NCI-H526 (cell line): Measurements from ENCODE around the gene ZFP36L1.

Source experiments
- DNase-seq, 2 experiments: peaks; one replicate each; lab custom pipeline; 2025; lab: John Stamatoyannopoulos, UW

Gene ZFP36L1

GRCh38 chr14:68762953-68763764, 29.7 kb downstream of the ZFP36L1 start:
- no peak for DNase-seq

- DNase-seq: no peak
These were observed 31.5 kb downstream of the ZFP36L1 start for GRCh38 chr14:68761391-68761790.

DNA sequence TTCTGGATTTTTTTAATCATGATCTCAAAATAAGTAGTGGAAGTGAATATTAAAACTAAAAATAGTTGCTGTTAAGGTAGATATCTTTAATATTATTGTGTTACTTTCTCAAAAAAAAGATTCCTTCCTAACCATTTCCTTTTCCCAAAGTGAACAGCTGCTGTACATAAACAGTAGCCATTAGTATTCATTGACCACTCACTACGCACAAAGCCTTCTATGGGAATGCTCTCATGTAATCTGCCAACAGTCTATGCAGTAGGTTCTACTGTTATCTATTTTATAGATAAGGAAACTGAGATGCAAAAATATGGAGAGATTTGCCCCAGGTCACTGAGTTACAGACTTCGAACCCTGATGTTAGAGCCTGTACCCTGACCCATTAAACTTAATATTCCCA, 32.1 kb downstream of the ZFP36L1 start:
- DNase-seq: no peak

DNA sequence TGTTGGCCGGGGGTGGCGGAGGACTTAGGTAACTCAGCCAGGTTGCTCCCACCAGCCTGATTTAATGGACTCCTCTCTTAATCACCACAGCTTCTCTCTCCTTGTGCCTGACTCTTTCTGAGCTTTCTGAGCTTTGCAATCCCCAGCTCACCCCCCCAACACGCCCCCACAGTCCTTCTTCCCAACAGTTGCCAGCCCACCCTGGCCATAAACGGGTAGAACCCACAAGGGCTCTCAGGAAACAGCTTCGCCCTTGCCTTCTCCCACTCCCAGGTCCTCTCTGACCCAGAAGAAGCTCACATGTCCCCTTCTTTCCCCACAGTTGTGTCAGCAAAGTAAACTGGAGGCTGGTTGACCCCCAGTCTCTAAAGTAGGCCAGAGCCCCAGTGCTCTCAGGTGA, 32.9 kb downstream of the ZFP36L1 start:
- DNase-seq: no peak

- DNase-seq: no peak
These were observed 33.8 kb downstream of the ZFP36L1 start for GRCh38 chr14:68759017-68759560.

- no peak for DNase-seq
These were observed 34.6 kb downstream of the ZFP36L1 start for GRCh38 chr14:68758301-68758700.

GRCh38 chr14:68757618-68758081, 35.2 kb downstream of the ZFP36L1 start:
- DNase-seq: no peak

DNA sequence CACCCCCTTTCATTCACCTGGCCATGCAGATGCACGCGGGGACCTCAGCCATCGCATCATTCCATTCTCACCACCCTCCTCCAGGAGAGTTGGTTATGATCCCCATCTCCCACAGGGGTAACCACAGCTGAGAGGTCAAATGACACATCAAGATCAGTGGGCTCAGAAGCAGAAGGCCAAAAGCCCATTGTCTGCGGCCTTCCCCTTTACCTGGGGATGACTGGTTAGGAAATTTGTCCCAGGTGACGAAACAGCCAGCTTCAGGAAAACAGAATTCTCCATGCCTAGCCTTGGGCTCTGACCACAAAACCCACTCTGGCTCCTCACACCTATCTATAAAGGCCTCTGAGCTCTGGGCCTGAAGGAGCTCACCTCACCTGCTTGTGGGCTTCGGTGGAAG, 36.1 kb downstream of the ZFP36L1 start:
- DNase-seq: no peak

GRCh38 chr14:68756000-68756481, 36.8 kb downstream of the ZFP36L1 start:
- no peak for DNase-seq

DNA sequence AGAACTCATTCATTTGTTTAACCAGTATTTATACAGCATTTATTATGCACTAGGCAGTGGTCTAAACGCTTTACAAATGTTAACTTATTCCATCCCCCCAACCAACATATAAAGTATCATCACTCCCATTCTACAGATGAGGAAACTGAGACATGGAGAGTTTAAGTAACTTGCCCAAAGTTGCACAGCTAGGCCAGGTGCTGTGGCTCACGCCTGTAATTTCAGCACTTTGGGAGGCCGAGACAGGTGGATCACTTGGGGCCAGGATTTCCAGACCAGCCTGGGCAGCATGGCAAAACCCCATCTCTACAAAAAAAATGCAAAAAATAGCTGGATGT, 37.9 kb downstream of the ZFP36L1 start:
- no peak for DNase-seq

DNA sequence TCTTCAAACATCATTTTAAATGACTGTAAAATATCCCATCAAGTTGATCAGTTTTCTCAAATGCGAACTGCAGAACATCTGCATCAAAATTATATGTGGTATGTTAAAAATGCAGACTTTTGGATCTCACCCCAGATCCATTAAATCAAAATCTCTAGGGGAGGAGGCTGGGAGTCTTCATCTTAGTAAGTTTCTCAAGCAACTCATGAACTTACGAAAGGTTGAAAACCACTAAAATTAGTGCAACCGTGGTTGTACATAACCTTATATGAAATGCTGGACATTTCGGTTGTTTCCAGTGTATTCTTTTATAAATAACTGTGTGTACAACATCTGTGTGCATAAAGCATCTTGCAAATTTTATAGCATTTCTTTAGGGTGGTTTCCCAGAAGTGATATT, 39.2 kb downstream of the ZFP36L1 start:
- DNase-seq: no peak

- no peak for DNase-seq
These were observed 40.4 kb downstream of the ZFP36L1 start for GRCh38 chr14:68752271-68753006.

GRCh38 chr14:68749487-68750475, 43.1 kb downstream of the ZFP36L1 start:
- DNase-seq: no peak

DNA sequence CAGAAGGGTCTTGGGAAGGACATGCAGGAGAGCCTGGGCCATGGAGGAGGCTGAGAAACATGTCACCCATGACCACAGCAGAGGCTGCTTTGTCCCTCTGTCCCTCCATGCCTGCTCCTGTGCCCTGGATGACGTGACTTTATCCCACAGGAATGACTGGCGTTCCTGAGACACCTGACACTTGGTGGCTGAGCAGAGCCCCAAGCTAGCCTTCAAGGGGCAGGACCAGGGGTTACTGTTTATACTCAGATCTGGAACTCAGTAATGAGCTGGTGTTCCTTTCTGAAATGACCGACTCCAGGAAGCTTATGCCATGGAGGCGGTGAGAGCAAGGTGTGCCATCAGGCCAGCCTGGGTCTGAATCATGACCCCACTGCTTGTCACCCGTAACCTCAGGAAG, 44.2 kb downstream of the ZFP36L1 start:
- no peak for DNase-seq

GRCh38 chr14:68748260-68748659, 44.6 kb downstream of the ZFP36L1 start:
- no peak for DNase-seq

DNA sequence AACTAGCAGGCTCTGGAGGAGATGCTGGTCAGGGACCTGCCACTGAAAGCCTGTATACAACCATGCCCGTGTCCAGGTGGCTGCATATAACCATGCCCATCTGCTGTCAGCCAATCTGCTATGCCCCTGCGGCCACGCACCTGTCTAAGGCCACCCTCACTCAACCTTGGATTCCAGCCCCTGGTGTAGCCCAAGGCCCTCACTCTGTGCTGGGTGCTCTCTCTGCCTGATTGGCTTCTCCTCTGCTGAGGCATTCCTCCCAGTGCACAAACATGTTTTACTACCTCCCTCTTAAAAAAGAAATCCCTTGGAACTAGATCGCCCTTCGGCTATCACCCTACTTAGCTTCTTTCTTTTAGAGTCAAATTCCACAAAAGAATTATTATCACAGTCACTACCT, 45.5 kb downstream of the ZFP36L1 start:
- DNase-seq: no peak

DNA sequence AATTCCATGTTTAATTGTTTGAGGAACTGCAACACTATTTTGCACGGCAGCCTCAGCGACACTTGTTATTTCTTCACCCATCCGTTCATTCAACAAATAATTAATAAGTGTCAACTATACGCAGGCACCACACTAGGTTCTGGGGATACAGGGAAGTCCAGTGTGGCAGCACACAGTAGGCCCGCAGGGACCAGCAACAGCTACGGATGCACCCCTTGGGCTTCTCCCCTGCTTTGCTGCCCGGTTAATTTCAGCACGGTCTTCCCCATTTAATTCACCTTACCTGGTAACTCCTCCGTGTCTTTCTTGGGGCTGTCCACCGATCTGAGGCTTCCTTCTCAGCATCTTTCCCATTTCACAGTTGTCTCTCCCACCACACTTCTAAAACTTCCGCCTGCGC, 48.3 kb downstream of the ZFP36L1 start:
- no peak for DNase-seq

- no peak for DNase-seq
These were observed 50.9 kb downstream of the ZFP36L1 start for GRCh38 chr14:68741839-68742470.

DNA sequence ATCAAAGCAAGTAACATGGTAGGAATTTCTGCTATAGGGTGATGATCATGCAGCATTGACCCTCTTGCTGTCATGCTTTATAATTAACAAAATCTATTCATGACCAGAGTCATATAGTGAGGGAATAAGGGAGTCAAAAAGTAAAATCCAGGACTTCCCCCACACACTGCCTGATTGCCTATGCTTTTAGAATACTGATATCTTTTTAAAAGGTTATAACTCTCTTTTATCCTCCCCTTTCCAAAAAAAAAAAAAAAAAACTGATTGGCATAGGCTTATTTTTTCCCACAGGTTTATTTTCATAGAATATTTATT, 51.4 kb downstream of the ZFP36L1 start:
- no peak for DNase-seq

DNA sequence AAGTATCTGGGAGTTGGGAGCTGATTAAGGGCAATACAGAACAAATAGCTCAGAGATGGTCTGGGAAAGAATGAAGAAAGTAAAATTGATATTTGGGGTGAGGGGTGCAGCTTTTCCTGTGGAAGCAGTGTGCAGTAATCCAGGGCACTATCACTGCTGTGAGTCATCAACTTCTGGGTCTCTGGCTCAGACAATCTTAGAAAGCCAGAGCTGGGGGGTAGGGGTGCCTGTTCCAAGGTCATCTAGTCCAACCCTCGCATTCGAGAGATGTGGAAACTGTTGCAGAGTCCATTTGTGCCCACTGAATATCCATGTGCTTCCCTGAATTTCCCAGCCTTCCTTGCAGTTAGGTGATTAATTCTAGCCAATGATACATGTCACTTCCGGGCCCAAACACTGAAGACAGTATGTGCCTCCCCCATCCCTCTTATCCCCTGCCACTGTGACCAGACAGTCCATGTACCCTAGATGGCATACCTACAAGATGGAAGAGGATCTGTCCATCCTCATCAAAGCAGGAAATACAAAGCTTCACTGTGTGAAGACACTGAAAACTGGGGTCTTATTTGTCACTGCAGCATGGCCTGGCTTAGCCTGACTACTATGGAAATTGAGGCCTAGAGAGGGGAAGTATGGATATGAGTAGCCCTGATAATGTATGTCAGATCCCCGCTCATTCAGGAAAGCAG, 51.9 kb downstream of the ZFP36L1 start:
- no peak for DNase-seq

GRCh38 chr14:68739701-68740100, 53.2 kb downstream of the ZFP36L1 start:
- no peak for DNase-seq
